Activated T-cell treated with anti-CD3 and anti-CD28 coated beads, Interleukin-2, amount 50 U/mL, for 4 hours (primary cell): ENCODE data around the gene SLC22A15. TPM values are rescaled to one million over a fixed set of nuclear protein-coding genes. Genes with fewer than 3 reads are reported as not detected.
A peak's percentile ranks its signal among the peaks of the same experiment; 100 is the strongest.
"Not testable (repeated sequence)": the region's sequence is repeated elsewhere in the genome, so short reads cannot be mapped to it uniquely, and the experiment has no call there.

ENCODE experiments used
- ATAC-seq, 2 donors: fragments of 200-7000 bp; cut with Tn5 transposase; one replicate each; pipeline ENCODE4 v1.10.0; 2021
- DNase-seq: peaks from one replicate; pipeline ENCODE4 v3.0.0-alpha.2; 2020
- H3K27me3 Mint-ChIP-seq: one replicate; pipeline ENCODE4 v1.8.0; 2021; ENCODE audit warnings: low read depth, mixed read lengths
- H3K36me3 Mint-ChIP-seq: one replicate; pipeline ENCODE4 v1.8.0; 2022; ENCODE audit warnings: mixed read lengths; ENCODE audit not compliant: insufficient read depth
- H3K4me1 Mint-ChIP-seq: one replicate; pipeline ENCODE4 v1.8.0; 2021; ENCODE audit warnings: low read depth, mixed read lengths
- H3K4me3 Mint-ChIP-seq: one replicate; pipeline ENCODE4 v1.8.0; 2021; ENCODE audit warnings: mild to moderate bottlenecking, moderate library complexity, mixed read lengths
- H3K9me3 Mint-ChIP-seq: one replicate; pipeline ENCODE4 v1.8.0; 2021; ENCODE audit warnings: mixed read lengths
- total RNA-seq, 3 donors: library from RNA; stranded (reverse); gene quantifications; one replicate each; pipeline ENCODE4 v1.2.1, GENCODE V29; 2021

SLC22A15 gene
- total RNA-seq, 3 donors from 2014 or later, result 0.05 to 0.55 (median 0.08) TPM

DNA sequence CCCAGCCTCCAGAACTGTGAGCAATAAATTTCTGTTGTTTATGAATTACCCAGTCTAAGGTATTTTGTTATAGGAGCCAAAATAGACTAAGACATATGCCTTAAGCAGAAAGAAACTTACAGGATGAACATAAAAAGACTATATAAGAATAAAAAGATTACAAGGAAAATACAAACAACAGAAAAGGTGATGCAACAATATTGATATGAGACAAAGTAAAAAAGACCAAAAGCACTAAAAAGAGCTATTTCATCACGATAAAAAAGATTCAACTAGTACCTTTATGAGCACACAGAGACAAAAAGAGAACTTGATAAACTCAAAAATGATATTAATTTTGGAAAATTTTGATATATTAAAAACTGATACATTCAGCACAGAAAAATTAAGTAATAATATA lies 3.2 kb upstream of the SLC22A15 start:
- no peak for ATAC-seq
- no peak for DNase-seq
- H3K36me3 Mint-ChIP-seq, result no peaks in the 10 kb centered on the region
- H3K27me3 Mint-ChIP-seq, result peaks cover 47% of the 10 kb centered on the region
- no peak overlapping the region for H3K4me3 Mint-ChIP-seq
- H3K4me1 Mint-ChIP-seq, result peaks cover 7% of the 10 kb centered on the region
- H3K9me3 Mint-ChIP-seq, result no peaks in the 10 kb centered on the region

DNA sequence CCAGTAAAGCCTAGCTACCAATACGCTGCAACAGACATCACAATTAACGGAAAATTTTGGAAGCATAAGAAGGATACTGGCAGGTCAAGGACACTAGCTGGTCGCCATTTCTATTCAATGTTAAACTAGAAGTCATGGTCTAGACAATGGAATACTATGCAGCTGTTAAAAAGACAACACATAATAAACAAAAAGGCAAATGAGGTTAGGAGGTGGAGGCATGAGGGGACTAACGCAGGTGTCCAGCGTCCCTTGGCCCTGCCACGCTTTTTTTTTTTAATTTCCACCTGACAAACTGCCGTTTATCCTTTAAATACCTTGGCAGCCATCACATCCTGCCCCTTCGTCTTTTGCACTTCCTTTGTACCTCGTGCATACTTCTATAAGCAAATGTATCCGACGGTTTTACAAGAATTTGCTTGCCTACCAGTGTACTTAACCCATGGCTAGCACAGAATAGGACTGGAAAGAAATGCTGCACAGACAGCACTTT lies 698 bp upstream of the SLC22A15 start:
- Mint-ChIP-seq H3K4me3 (peak overlapping the region; percentile 88), H3K9me3 (no peaks in the 10 kb centered on the region), H3K36me3 (no peaks in the 10 kb centered on the region), H3K4me1 (peaks cover 7% of the 10 kb centered on the region), H3K27me3 (peaks cover 46% of the 10 kb centered on the region)
- no peak for DNase-seq
- ATAC-seq, result no peak

GRCh38 chr1:115976921-115977498 lies 697 bp downstream of the SLC22A15 start:
- Mint-ChIP-seq H3K27me3 (peaks cover 43% of the 10 kb centered on the region), H3K9me3 (no peaks in the 10 kb centered on the region), H3K4me3 (peak overlapping the region; percentile 59), H3K36me3 (no peaks in the 10 kb centered on the region), H3K4me1 (peaks cover 7% of the 10 kb centered on the region)
- ATAC-seq (no peak), DNase-seq (no peak)

DNA sequence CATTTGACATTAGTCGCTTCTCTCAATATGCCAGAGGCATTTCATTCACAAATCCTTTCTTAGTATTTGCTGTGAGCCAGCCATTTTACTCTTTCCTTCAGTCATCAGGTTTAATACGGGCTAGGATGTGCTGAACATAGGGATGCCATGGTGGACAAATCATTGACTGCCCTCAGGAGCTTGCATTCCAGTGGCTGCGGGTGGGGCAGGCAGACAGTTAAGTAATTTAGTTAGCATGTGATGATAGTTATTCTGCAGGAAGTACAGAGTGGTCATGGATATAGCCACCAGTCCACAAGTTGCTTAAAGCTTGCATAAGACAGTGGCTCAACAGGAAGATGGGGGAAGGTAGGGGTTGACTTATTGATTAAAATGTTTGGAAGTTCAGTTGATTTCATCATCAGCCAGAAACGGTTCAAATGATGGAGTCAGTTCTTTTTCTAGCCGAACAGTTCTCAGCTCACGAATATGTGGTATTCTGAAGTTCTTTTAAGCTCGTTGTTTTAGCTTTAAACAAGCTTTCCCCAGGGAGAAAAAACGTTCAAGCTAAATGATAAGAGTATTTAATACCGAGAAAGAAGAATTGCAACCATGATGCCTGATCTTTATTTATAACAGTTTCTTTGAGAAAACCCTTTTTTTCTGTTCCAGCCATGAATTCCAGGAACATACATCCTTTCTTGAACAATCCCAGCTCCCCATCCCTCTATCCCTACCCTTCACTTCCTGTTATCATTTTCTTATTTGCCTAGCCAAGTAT lies 1.4 kb downstream of the SLC22A15 start:
- Mint-ChIP-seq H3K27me3 (peaks cover 39% of the 10 kb centered on the region), H3K4me1 (peaks cover 7% of the 10 kb centered on the region), H3K4me3 (peak overlapping the region; percentile 59), H3K9me3 (no peaks in the 10 kb centered on the region), H3K36me3 (no peaks in the 10 kb centered on the region)
- no peak for DNase-seq
- ATAC-seq, result no peak

- no peaks in the 10 kb centered on the region for H3K9me3 Mint-ChIP-seq
Measured at GRCh38 chr1:115978292-115978941, 2.1 kb downstream of the SLC22A15 start.

GRCh38 chr1:115980156-115980555 lies 3.8 kb downstream of the SLC22A15 start:
- H3K4me3 Mint-ChIP-seq, result no peak overlapping the region
- H3K27me3 Mint-ChIP-seq, result peaks cover 27% of the 10 kb centered on the region
- ATAC-seq (no peak), DNase-seq (no peak)
- no peaks in the 10 kb centered on the region for H3K9me3 Mint-ChIP-seq
- H3K36me3 Mint-ChIP-seq, result no peaks in the 10 kb centered on the region
- peaks cover 7% of the 10 kb centered on the region for H3K4me1 Mint-ChIP-seq

More at GRCh38 chr1:115978292-115978941, 2.1 kb downstream of the SLC22A15 start:
- ATAC-seq (no peak), DNase-seq (no peak)
- Mint-ChIP-seq H3K4me1 (peaks cover 7% of the 10 kb centered on the region), H3K36me3 (no peaks in the 10 kb centered on the region), H3K4me3 (no peak overlapping the region), H3K27me3 (peaks cover 35% of the 10 kb centered on the region)

DNA sequence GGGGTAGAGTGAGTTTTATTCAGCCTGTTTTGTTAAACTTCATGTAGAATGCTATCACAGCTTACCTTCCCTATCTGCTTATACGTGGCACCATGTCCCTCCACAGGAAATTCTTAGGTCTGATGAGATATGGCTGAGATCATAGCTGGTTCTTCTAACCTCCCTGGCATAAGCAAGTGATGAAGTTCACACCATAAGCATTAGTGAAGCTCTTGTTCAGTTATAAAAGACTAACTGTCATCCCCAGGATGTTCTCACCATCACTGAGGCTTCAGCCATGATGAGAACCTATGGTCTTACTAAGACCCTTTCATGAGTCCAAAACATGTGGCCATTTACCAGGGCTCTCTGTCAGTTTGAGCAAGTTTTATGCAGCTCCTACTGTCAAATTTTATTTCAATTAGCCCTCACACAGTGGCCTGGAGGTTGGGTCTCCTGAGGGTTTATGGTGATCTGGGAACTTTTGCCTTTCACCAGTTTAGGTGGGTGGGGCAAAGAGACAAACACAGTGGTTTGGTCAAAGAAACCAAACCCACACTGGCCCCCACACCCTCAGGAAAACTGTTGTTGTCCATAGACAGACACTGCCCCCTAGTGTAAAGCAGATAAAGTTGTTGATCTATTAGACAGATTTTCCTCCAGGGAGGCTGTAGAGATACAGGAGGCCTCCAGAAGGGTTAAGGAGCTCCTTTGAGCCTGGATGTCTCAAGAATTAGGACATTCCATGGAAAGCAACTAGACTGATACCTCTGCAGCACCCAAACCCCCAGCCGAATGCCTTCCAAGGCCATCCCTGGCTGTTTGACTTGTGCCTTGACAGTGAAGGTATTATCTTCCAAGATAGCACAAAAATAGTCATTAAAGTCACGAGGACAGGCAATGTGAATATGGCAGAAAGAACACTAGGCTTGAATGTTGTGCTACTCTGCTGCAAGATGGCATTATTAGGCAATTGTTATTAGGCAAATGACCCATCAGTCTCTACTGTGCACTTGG lies 5.0 kb downstream of the SLC22A15 start:
- H3K9me3 Mint-ChIP-seq, result no peaks in the 10 kb centered on the region
- DNase-seq (no peak), ATAC-seq (peak in 1 of 2 donors; percentile 23)
- H3K27me3 Mint-ChIP-seq, result peaks cover 17% of the 10 kb centered on the region
- no peaks in the 10 kb centered on the region for H3K36me3 Mint-ChIP-seq
- no peak overlapping the region for H3K4me3 Mint-ChIP-seq
- H3K4me1 Mint-ChIP-seq, result peaks cover 3% of the 10 kb centered on the region

- ATAC-seq, result no peak
- H3K4me3 Mint-ChIP-seq, result no peak overlapping the region
- DNase-seq, result no peak
- H3K36me3 Mint-ChIP-seq, result no peaks in the 10 kb centered on the region
- peaks cover 12% of the 10 kb centered on the region for H3K27me3 Mint-ChIP-seq
- no peaks in the 10 kb centered on the region for H3K4me1 Mint-ChIP-seq
- H3K9me3 Mint-ChIP-seq, result no peaks in the 10 kb centered on the region
Measured at GRCh38 chr1:115982400-115982799, 6.1 kb downstream of the SLC22A15 start.

DNA sequence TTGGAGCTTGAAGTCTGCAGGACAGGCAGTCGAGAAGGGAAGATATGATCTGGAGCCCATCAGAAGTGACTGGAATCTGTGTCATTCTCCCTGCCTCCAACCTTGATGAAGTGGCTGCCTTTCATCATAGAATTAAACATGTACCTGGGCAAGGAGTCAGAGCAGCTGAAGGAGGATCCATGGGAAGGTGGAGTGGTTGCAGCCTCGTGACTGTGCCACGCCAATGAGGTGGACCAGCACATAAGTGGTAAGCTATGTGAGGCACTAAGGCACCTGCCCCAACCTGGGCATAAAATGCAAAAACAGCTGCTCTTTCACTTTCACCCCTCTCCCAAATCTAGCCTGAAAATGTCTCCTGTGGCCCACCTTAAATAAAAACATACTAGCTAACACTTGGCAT lies 7.3 kb downstream of the SLC22A15 start:
- Mint-ChIP-seq H3K36me3 (no peaks in the 10 kb centered on the region), H3K4me3 (no peak overlapping the region), H3K27me3 (peaks cover 7% of the 10 kb centered on the region), H3K9me3 (no peaks in the 10 kb centered on the region), H3K4me1 (no peaks in the 10 kb centered on the region)
- no peak for ATAC-seq
- DNase-seq, result no peak

GRCh38 chr1:115987623-115988022 lies 11.3 kb downstream of the SLC22A15 start:
- ATAC-seq (no peak), DNase-seq (no peak)
- H3K27me3 Mint-ChIP-seq, result peaks cover 2% of the 10 kb centered on the region
- no peaks in the 10 kb centered on the region for H3K36me3 Mint-ChIP-seq
- H3K9me3 Mint-ChIP-seq, result no peaks in the 10 kb centered on the region
- H3K4me1 Mint-ChIP-seq, result peaks cover 2% of the 10 kb centered on the region
- H3K4me3 Mint-ChIP-seq, result no peak overlapping the region

DNA sequence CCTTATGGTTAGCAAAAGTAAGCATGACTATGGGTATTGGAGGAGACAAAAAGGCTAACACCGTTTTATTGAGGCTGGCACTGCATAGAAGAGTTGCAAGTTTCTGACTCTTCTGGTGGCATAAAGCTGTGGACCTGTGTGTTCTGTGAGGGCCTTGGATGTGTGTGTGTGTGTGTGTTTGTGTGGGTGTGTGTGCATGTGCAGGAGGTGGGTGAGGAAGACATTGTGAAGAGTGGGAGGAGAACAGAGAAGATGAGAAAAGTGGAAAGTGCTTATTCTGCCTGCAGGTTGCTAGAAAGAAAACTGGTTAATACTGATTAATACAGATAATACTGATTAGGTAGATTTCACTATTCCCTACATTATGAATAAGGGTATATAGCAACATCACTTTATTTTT lies 12.6 kb downstream of the SLC22A15 start:
- no peak for ATAC-seq
- Mint-ChIP-seq H3K4me1 (peaks cover 2% of the 10 kb centered on the region), H3K4me3 (no peak overlapping the region), H3K9me3 (no peaks in the 10 kb centered on the region), H3K36me3 (no peaks in the 10 kb centered on the region), H3K27me3 (peaks cover 2% of the 10 kb centered on the region)
- no peak for DNase-seq

DNA sequence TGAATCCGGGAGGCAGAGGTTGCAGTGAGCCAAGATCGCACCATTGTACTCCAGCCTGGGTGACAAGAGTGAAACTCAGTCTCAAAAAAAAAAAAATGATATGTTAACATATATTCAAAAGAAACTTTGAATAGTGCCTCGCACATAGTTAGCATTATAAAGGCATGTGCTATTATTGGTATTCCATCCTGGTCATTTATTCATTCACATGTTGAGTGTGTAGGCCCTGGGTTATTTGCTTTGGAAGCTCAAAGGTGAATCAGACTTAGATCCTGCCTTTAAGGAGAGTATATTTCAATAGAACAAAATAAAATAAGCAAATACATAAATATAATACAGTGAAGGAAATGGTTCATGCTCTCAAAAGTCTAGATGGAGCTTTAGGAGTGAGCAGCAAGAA lies 13.4 kb downstream of the SLC22A15 start:
- H3K9me3 Mint-ChIP-seq, result no peaks in the 10 kb centered on the region
- DNase-seq, result no peak
- no peak overlapping the region for H3K4me3 Mint-ChIP-seq
- no peaks in the 10 kb centered on the region for H3K36me3 Mint-ChIP-seq
- H3K27me3 Mint-ChIP-seq, result peaks cover 2% of the 10 kb centered on the region
- peaks cover 2% of the 10 kb centered on the region for H3K4me1 Mint-ChIP-seq
- ATAC-seq, result no peak

DNA sequence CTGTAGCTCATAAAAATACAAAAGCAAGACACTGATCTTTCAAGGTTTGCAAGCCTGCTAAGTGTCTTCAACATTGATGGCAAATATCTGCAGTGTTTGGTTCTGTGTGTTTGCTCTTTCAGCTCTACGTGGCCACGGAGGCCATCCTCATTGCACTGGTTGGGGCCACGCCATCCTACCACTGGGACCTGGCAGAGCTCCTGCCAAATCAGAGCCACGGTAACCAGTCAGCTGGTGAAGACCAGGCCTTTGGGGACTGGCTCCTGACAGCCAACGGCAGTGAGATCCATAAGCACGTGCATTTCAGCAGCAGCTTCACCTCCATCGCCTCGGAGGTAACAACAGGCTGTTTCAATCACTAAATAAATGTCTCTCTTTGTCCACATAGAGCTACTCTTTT lies 15.6 kb downstream of the SLC22A15 start:
- Mint-ChIP-seq H3K4me3 (no peak overlapping the region), H3K27me3 (peaks cover 2% of the 10 kb centered on the region), H3K9me3 (peaks cover 2% of the 10 kb centered on the region), H3K4me1 (peaks cover 2% of the 10 kb centered on the region), H3K36me3 (no peaks in the 10 kb centered on the region)
- DNase-seq (no peak), ATAC-seq (no peak)

- H3K27me3 Mint-ChIP-seq, H3K4me3 Mint-ChIP-seq, H3K4me1 Mint-ChIP-seq, DNase-seq, ATAC-seq, H3K36me3 Mint-ChIP-seq: not testable (repeated sequence)
- peaks cover 35% of the 10 kb centered on the region for H3K9me3 Mint-ChIP-seq
Measured at GRCh38 chr1:115997921-115998320, 21.6 kb downstream of the SLC22A15 start.
